Inferior parietal cortex (tissue), 1 donor: ENCODE measurements around the gene PTPRS.
"Not testable (repeated sequence)": the region's sequence is repeated elsewhere in the genome, so short reads cannot be mapped to it uniquely, and the experiment has no call there.

Source experiments
- DNase-seq: peaks from one replicate; pipeline ENCODE4 v3.0.0-alpha.2; 2016; ENCODE audit errors: extremely low spot score

PTPRS gene

GRCh38 chr19:5333581-5334365, 6.8 kb downstream of the PTPRS start:
- DNase-seq = no peak

- DNase-seq = no peak
Measured at GRCh38 chr19:5332501-5332900, 8.1 kb downstream of the PTPRS start.

GRCh38 chr19:5331790-5332189, 8.8 kb downstream of the PTPRS start:
- DNase-seq = no peak

- DNase-seq = no peak
Measured at GRCh38 chr19:5330307-5330720, 10.3 kb downstream of the PTPRS start.

- DNase-seq = no peak
Measured at GRCh38 chr19:5329141-5329540, 11.5 kb downstream of the PTPRS start.

GRCh38 chr19:5328407-5328806, 12.2 kb downstream of the PTPRS start:
- not testable (repeated sequence) for DNase-seq

- DNase-seq = no peak
Measured at GRCh38 chr19:5326986-5327623, 13.5 kb downstream of the PTPRS start.

- no peak for DNase-seq
Measured at GRCh38 chr19:5326545-5326944, 14.1 kb downstream of the PTPRS start.

- no peak for DNase-seq
Measured at GRCh38 chr19:5324947-5325346, 15.7 kb downstream of the PTPRS start.

GRCh38 chr19:5323475-5323811, 17.2 kb downstream of the PTPRS start:
- no peak for DNase-seq

- DNase-seq = no peak
Measured at GRCh38 chr19:5321851-5322681, 18.5 kb downstream of the PTPRS start.

GRCh38 chr19:5321066-5321642, 19.5 kb downstream of the PTPRS start:
- DNase-seq = no peak

GRCh38 chr19:5319516-5319915, 21.1 kb downstream of the PTPRS start:
- no peak for DNase-seq

- no peak for DNase-seq
Measured at GRCh38 chr19:5318306-5318705, 22.3 kb downstream of the PTPRS start.

- no peak for DNase-seq
Measured at GRCh38 chr19:5317321-5317720, 23.3 kb downstream of the PTPRS start.

GRCh38 chr19:5316138-5316537, 24.5 kb downstream of the PTPRS start:
- DNase-seq = no peak

GRCh38 chr19:5314907-5315298, 25.7 kb downstream of the PTPRS start:
- no peak for DNase-seq

GRCh38 chr19:5314012-5314906, 26.4 kb downstream of the PTPRS start:
- DNase-seq = no peak

- DNase-seq = no peak
Measured at GRCh38 chr19:5313307-5313706, 27.3 kb downstream of the PTPRS start.

GRCh38 chr19:5312058-5312457, 28.6 kb downstream of the PTPRS start:
- DNase-seq = no peak
